ENCODE measurements around the gene XRN2.
A peak's percentile ranks its signal among the peaks of the same experiment; 100 is the strongest.

XRN2 gene

DNA sequence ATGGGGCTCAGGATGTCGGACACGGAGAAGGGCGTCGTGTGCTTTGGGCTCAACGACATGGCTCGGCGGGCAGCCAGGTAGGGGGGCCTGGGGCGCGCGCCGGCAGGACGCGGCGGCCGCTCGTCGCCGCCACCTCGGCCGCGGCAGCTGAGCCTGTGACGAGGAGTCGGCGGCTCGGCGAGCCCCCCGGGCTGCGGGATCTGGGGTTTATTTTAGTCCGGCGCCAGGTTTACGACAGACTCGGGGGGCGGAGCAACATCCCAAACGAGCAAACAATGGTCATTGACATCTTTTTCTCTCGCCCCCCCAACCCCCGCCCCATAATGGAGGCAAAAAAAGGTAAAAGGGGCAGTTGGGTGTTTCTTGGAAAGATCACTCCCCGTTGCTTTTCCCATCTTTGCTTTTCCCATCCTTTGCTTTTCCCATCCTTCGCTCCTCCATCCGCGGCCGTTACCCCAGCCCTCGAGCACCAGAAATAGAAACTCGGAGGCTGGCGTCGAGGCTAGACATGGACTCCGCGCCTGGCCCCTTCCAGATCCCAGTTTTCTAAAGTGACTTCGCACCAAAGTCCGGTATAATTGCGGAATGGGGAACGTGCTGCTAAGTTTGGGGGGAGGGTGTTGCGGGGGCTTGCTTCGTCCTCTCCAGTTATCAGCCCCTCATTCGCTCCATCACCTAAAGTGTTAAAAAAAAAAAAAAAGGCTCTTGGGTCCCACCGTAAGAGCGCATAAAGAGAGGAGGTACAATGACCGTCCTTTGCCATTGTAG, 94.4 kb downstream of the XRN2 start, which contains the start of gene NKX2-4:
Gene NKX2-4 (minus strand): TSS at position 186 of the 768 bp plus-strand sequence. CDS start 127 bp downstream, at position 59.
- Histone ChIP-seq H2BK12ac (ENCODE audit: low read length) (peak within 1 kb of the TSS; percentile 84), H3K27me3 (ENCODE audit: control insufficient read depth in 3 of 3, insufficient read depth in 3 of 3, low read depth in 1 of 3, low read length in 3 of 3) (peaks cover 26 to 100% (median 49%) of the 10 kb centered on the region in 3 experiments), H3K4me3 (ENCODE audit: low read length in 2 of 2) (peak within 1 kb of the TSS in 1 of 2 donors; percentile 16), H3K4me2 (ENCODE audit: insufficient read depth, low read length, poor library complexity, severe bottlenecking) (peak within 1 kb of the TSS; percentile 62), H3K9me3 (replicated peaks in 1 of 2; ENCODE audit: control insufficient read depth in 2 of 2, insufficient read depth in 1 of 2, low read depth in 1 of 2, low read length in 2 of 2) (no peaks in the 10 kb centered on the region), H3K9ac (ENCODE audit: low read depth, low read length, poor library complexity) (no peak within 1 kb of the TSS), H3K27ac (replicated peaks; ENCODE audit: low read length) (no peak within 1 kb of the TSS), H2AK5ac (ENCODE audit: low read depth, low read length) (no peak within 1 kb of the TSS), H3K36me3 (replicated peaks in 1 of 2; ENCODE audit: control insufficient read depth in 2 of 2, insufficient read depth in 2 of 2, low read length in 2 of 2) (no peaks in the 10 kb centered on the region), H3K79me1 (ENCODE audit: low read depth, low read length) (no peaks in the 10 kb centered on the region), H4K91ac (ENCODE audit: low read depth, low read length, poor library complexity) (no peak within 1 kb of the TSS), H2BK120ac (ENCODE audit: low read depth, low read length) (no peak within 1 kb of the TSS), H3K23ac (ENCODE audit: low read depth, low read length, poor library complexity) (peak within 1 kb of the TSS; percentile 31), H4K8ac (ENCODE audit: low read depth, low read length) (no peak within 1 kb of the TSS), H3K4me1 (ENCODE audit: control insufficient read depth in 2 of 2, insufficient read depth in 1 of 2, low read depth in 1 of 2, low read length in 2 of 2) (no peaks in the 10 kb centered on the region), H3K18ac (ENCODE audit: low read length) (peak within 1 kb of the TSS; percentile 74), H2BK5ac (ENCODE audit: low read length) (peak within 1 kb of the TSS; percentile 66), H2BK15ac (ENCODE audit: low read length) (no peak within 1 kb of the TSS), H3K4ac (ENCODE audit: low read length) (no peak within 1 kb of the TSS), H3K14ac (ENCODE audit: low read length) (peak within 1 kb of the TSS; percentile 56), H2AFZ (ENCODE audit: low read length) (peak within 1 kb of the TSS; percentile 93)
- no peak for DNase-seq (ENCODE audit: low spot score)
- no CpG with 5 or more reads among the region's 57 CpGs for WGBS, 2 donors (ENCODE audit: extremely low coverage in 2 of 2, insufficient read length in 2 of 2, insufficient replicate concordance in 1 of 2)

- no peak overlapping the region for H3K18ac ChIP-seq (ENCODE audit: low read length)
- H3K4ac ChIP-seq (ENCODE audit: low read length), result no peak overlapping the region
- H3K79me1 ChIP-seq (ENCODE audit: low read depth, low read length), result no peaks in the 10 kb centered on the region
- H3K27ac ChIP-seq (replicated peaks; ENCODE audit: low read length), result no peak overlapping the region
- peaks cover 26 to 97% (median 42%) of the 10 kb centered on the region in 3 experiments for H3K27me3 ChIP-seq (ENCODE audit: control insufficient read depth in 3 of 3, insufficient read depth in 3 of 3, low read depth in 1 of 3, low read length in 3 of 3)
- no peak overlapping the region for H3K14ac ChIP-seq (ENCODE audit: low read length)
- no CpG with 5 or more reads among the region's 10 CpGs for WGBS, 2 donors (ENCODE audit: extremely low coverage in 2 of 2, insufficient read length in 2 of 2, insufficient replicate concordance in 1 of 2)
- H3K36me3 ChIP-seq (replicated peaks in 1 of 2; ENCODE audit: control insufficient read depth in 2 of 2, insufficient read depth in 2 of 2, low read length in 2 of 2), result no peaks in the 10 kb centered on the region
- H2AFZ ChIP-seq (ENCODE audit: low read length), result no peak overlapping the region
- no peak overlapping the region for H2BK5ac ChIP-seq (ENCODE audit: low read length)
- no peak overlapping the region for H2BK12ac ChIP-seq (ENCODE audit: low read length)
- H4K8ac ChIP-seq (ENCODE audit: low read depth, low read length), result no peak overlapping the region
- H2AK5ac ChIP-seq (ENCODE audit: low read depth, low read length), result no peak overlapping the region
- no peak for DNase-seq (ENCODE audit: low spot score)
- no peak overlapping the region for H2BK15ac ChIP-seq (ENCODE audit: low read length)
- H3K4me2 ChIP-seq (ENCODE audit: insufficient read depth, low read length, poor library complexity, severe bottlenecking), result no peak overlapping the region
- no peaks in the 10 kb centered on the region for H3K4me1 ChIP-seq (ENCODE audit: control insufficient read depth in 2 of 2, insufficient read depth in 1 of 2, low read depth in 1 of 2, low read length in 2 of 2)
- no peak overlapping the region for H3K4me3 ChIP-seq (ENCODE audit: low read length in 2 of 2)
- no peak overlapping the region for H3K23ac ChIP-seq (ENCODE audit: low read depth, low read length, poor library complexity)
- H3K9ac ChIP-seq (ENCODE audit: low read depth, low read length, poor library complexity), result no peak overlapping the region
- H3K9me3 ChIP-seq (replicated peaks in 1 of 2; ENCODE audit: control insufficient read depth in 2 of 2, insufficient read depth in 1 of 2, low read depth in 1 of 2, low read length in 2 of 2), result no peaks in the 10 kb centered on the region
- no peak overlapping the region for H4K91ac ChIP-seq (ENCODE audit: low read depth, low read length, poor library complexity)
- no peak overlapping the region for H2BK120ac ChIP-seq (ENCODE audit: low read depth, low read length)
These were observed 95.2 kb downstream of the XRN2 start for GRCh38 chr20:21398109-21399004.

- Histone ChIP-seq H3K23ac (ENCODE audit: low read depth, low read length, poor library complexity) (no peak overlapping the region), H3K18ac (ENCODE audit: low read length) (no peak overlapping the region), H3K9me3 (replicated peaks in 1 of 2; ENCODE audit: control insufficient read depth in 2 of 2, insufficient read depth in 1 of 2, low read depth in 1 of 2, low read length in 2 of 2) (no peaks in the 10 kb centered on the region), H2BK120ac (ENCODE audit: low read depth, low read length) (no peak overlapping the region), H2BK12ac (ENCODE audit: low read length) (no peak overlapping the region), H3K4ac (ENCODE audit: low read length) (no peak overlapping the region), H2BK5ac (ENCODE audit: low read length) (no peak overlapping the region), H3K36me3 (replicated peaks in 1 of 2; ENCODE audit: control insufficient read depth in 2 of 2, insufficient read depth in 2 of 2, low read length in 2 of 2) (no peaks in the 10 kb centered on the region), H2AFZ (ENCODE audit: low read length) (no peak overlapping the region), H3K27ac (replicated peaks; ENCODE audit: low read length) (no peak overlapping the region), H3K14ac (ENCODE audit: low read length) (no peak overlapping the region), H3K4me1 (ENCODE audit: control insufficient read depth in 2 of 2, insufficient read depth in 1 of 2, low read depth in 1 of 2, low read length in 2 of 2) (no peaks in the 10 kb centered on the region), H2BK15ac (ENCODE audit: low read length) (no peak overlapping the region), H3K4me3 (ENCODE audit: low read length in 2 of 2) (no peak overlapping the region), H2AK5ac (ENCODE audit: low read depth, low read length) (no peak overlapping the region), H3K27me3 (ENCODE audit: control insufficient read depth in 3 of 3, insufficient read depth in 3 of 3, low read depth in 1 of 3, low read length in 3 of 3) (peaks cover 26 to 96% (median 40%) of the 10 kb centered on the region in 3 experiments), H3K4me2 (ENCODE audit: insufficient read depth, low read length, poor library complexity, severe bottlenecking) (no peak overlapping the region), H4K8ac (ENCODE audit: low read depth, low read length) (no peak overlapping the region), H3K9ac (ENCODE audit: low read depth, low read length, poor library complexity) (no peak overlapping the region), H3K79me1 (ENCODE audit: low read depth, low read length) (no peaks in the 10 kb centered on the region), H4K91ac (ENCODE audit: low read depth, low read length, poor library complexity) (no peak overlapping the region)
- no CpG with 5 or more reads among the region's 5 CpGs for WGBS, 2 donors (ENCODE audit: extremely low coverage in 2 of 2, insufficient read length in 2 of 2, insufficient replicate concordance in 1 of 2)
- DNase-seq (ENCODE audit: low spot score), result no peak
These were observed 95.9 kb downstream of the XRN2 start for GRCh38 chr20:21399005-21399475.

GRCh38 chr20:21411725-21412124, 108.6 kb downstream of the XRN2 start:
- Histone ChIP-seq H3K36me3 (replicated peaks in 1 of 2; ENCODE audit: control insufficient read depth in 2 of 2, insufficient read depth in 2 of 2, low read length in 2 of 2) (no peaks in the 10 kb centered on the region), H3K23ac (ENCODE audit: low read depth, low read length, poor library complexity) (no peak overlapping the region), H3K4me3 (ENCODE audit: low read length in 2 of 2) (no peak overlapping the region), H3K9ac (ENCODE audit: low read depth, low read length, poor library complexity) (no peak overlapping the region), H3K14ac (ENCODE audit: low read length) (no peak overlapping the region), H2BK5ac (ENCODE audit: low read length) (no peak overlapping the region), H2AFZ (ENCODE audit: low read length) (no peak overlapping the region), H3K27me3 (ENCODE audit: control insufficient read depth in 3 of 3, insufficient read depth in 3 of 3, low read depth in 1 of 3, low read length in 3 of 3) (no peaks in the 10 kb centered on the region), H4K8ac (ENCODE audit: low read depth, low read length) (no peak overlapping the region), H3K79me1 (ENCODE audit: low read depth, low read length) (no peaks in the 10 kb centered on the region), H2BK15ac (ENCODE audit: low read length) (no peak overlapping the region), H3K9me3 (replicated peaks in 1 of 2; ENCODE audit: control insufficient read depth in 2 of 2, insufficient read depth in 1 of 2, low read depth in 1 of 2, low read length in 2 of 2) (no peaks in the 10 kb centered on the region), H2BK120ac (ENCODE audit: low read depth, low read length) (no peak overlapping the region), H2BK12ac (ENCODE audit: low read length) (no peak overlapping the region), H3K4ac (ENCODE audit: low read length) (no peak overlapping the region), H3K18ac (ENCODE audit: low read length) (no peak overlapping the region), H3K4me2 (ENCODE audit: insufficient read depth, low read length, poor library complexity, severe bottlenecking) (no peak overlapping the region), H3K27ac (replicated peaks; ENCODE audit: low read length) (no peak overlapping the region), H2AK5ac (ENCODE audit: low read depth, low read length) (no peak overlapping the region), H4K91ac (ENCODE audit: low read depth, low read length, poor library complexity) (no peak overlapping the region), H3K4me1 (ENCODE audit: control insufficient read depth in 2 of 2, insufficient read depth in 1 of 2, low read depth in 1 of 2, low read length in 2 of 2) (no peaks in the 10 kb centered on the region)
- no peak for DNase-seq (ENCODE audit: low spot score)
